CD8-positive, alpha-beta memory T cell (primary cell): Measurements from ENCODE around the gene BYSL. TPM values are rescaled to one million over a fixed set of nuclear protein-coding genes. Genes with fewer than 3 reads are reported as not detected.

Experiments used
- CTCF ChIA-PET: fragments of 350-600 bp; sonication (Branson Sonifier 250); formaldehyde crosslinking; loops from one replicate; lab custom pipeline; 2021; ENCODE audit warnings: antibody characterized with exemption; lab: Charles Lee
- POLR2A ChIA-PET: fragments of 350-600 bp; sonication (Branson Sonifier 250); formaldehyde crosslinking; loops from one replicate; lab custom pipeline; 2021; ENCODE audit warnings: antibody characterized with exemption; lab: Charles Lee
- DNase-seq, 5 donors: peaks; one replicate each; pipeline versions ENCODE4 v3.0.0 to v3.0.0-alpha.2; 2020 to 2022; ENCODE audit warnings: mixed read lengths in 1 of 5
- H3K27ac ChIP-seq: one replicate; pipeline ENCODE4 v1.7.0; 2013; ENCODE audit warnings: low read depth, mild to moderate bottlenecking, low read length, moderate library complexity
- H3K27me3 ChIP-seq: 2 replicates; pipeline ENCODE4 v1.7.0; 2013; ENCODE audit warnings: low read length, mild to moderate bottlenecking; ENCODE audit not compliant: insufficient read depth, poor library complexity, severe bottlenecking
- H3K36me3 ChIP-seq: 2 replicates; pipeline ENCODE4 v1.7.0; 2013; ENCODE audit warnings: mild to moderate bottlenecking, low read length, moderate library complexity; ENCODE audit not compliant: insufficient read depth
- H3K4me1 ChIP-seq: 2 replicates; pipeline ENCODE4 v1.7.0; 2013; ENCODE audit warnings: mild to moderate bottlenecking, low read length, moderate library complexity; ENCODE audit not compliant: insufficient read depth
- H3K4me3 ChIP-seq: 2 replicates; pipeline ENCODE4 v1.7.0; 2013; ENCODE audit warnings: mild to moderate bottlenecking, low read length
- H3K9me3 ChIP-seq: 2 replicates; pipeline ENCODE4 v1.7.0; 2013; ENCODE audit warnings: mild to moderate bottlenecking, low read length
- H3K27ac Mint-ChIP-seq, 8 donors: one replicate each; pipeline ENCODE4 v1.8.0; 2020 to 2021; ENCODE audit warnings: mixed read lengths in 8 of 8, mild to moderate bottlenecking in 6 of 8, inconsistent platforms in 3 of 8, moderate library complexity in 3 of 8
- H3K27me3 Mint-ChIP-seq, 2 donors: one replicate each; pipeline ENCODE4 v1.8.0; 2020 to 2021; ENCODE audit warnings: mixed read lengths in 2 of 2, mild to moderate bottlenecking in 1 of 2, moderate library complexity in 1 of 2
- H3K36me3 Mint-ChIP-seq, 3 donors: one replicate each; pipeline ENCODE4 v1.8.0; 2020 to 2021; ENCODE audit warnings: mixed read lengths in 3 of 3, inconsistent platforms in 1 of 3, mild to moderate bottlenecking in 1 of 3
- H3K4me1 Mint-ChIP-seq, 3 donors: one replicate each; pipeline ENCODE4 v1.8.0; 2020 to 2021; ENCODE audit warnings: mixed read lengths in 3 of 3, inconsistent platforms in 1 of 3, mild to moderate bottlenecking in 1 of 3
- H3K4me3 Mint-ChIP-seq, 7 donors: one replicate each; pipeline ENCODE4 v1.8.0; 2020 to 2021; ENCODE audit warnings: mixed read lengths in 7 of 7, mild to moderate bottlenecking in 6 of 7, moderate library complexity in 4 of 7, inconsistent platforms in 2 of 7
- H3K9me3 Mint-ChIP-seq, 5 donors: one replicate each; pipeline ENCODE4 v1.8.0; 2020 to 2022; ENCODE audit warnings: mixed read lengths in 5 of 5, mild to moderate bottlenecking in 3 of 5, moderate library complexity in 2 of 5, inconsistent platforms in 1 of 5
- polyA plus RNA-seq: library from polyadenylated mRNA; unstranded; fragments of 300-500 nt; fragmentation: Illumina TruSeq; gene quantifications from one replicate; pipeline ENCODE4 v1.2.3, GENCODE V29; 2021
- total RNA-seq, 2 experiments: library from RNA; stranded (reverse); gene quantifications; one replicate each; pipeline ENCODE4 v1.2.3, GENCODE V29; 2021

Gene BYSL
- total and polyA plus RNA-seq, 3 experiments from 2014 or later, result 5.9 to 84.4 (median 80.5) TPM

- H3K4me3 Mint-ChIP-seq, result peak overlapping the region in 5 of 7 donors; percentile 88 to 97 (median 95)
- Histone ChIP-seq H3K36me3 (peaks cover 65% of the 10 kb centered on the region), H3K4me3 (no peak overlapping the region), H3K27ac (no peak overlapping the region), H3K9me3 (no peaks in the 10 kb centered on the region), H3K27me3 (no peaks in the 10 kb centered on the region), H3K4me1 (peaks cover 58% of the 10 kb centered on the region)
- peak overlapping the region in 7 of 8 donors; percentile 6 to 98 (median 61) for H3K27ac Mint-ChIP-seq
- H3K36me3 Mint-ChIP-seq, result peaks cover 9 to 64% (median 15%) of the 10 kb centered on the region in 3 donors
- DNase-seq, result no peak
- CTCF ChIA-PET, result interaction anchor here (1.4 to 11.8 kb wide), 10 partner anchors 8 to 149 kb away, joined by 3 to 167 read pairs (median 5); partner anchors contain the start of genes BYSL, MED20, TAF8 and TOMM6
- H3K9me3 Mint-ChIP-seq, result no peaks in the 10 kb centered on the region
- POLR2A ChIA-PET, result interaction anchor here (0.8 to 5.0 kb wide), 2 partner anchors 13 to 149 kb away, joined by 3 to 24 read pairs; partner anchors contain the start of genes BYSL and MED20
- H3K4me1 Mint-ChIP-seq, result peaks cover 67 to 75% (median 70%) of the 10 kb centered on the region in 3 donors
- H3K27me3 Mint-ChIP-seq, result no peaks in the 10 kb centered on the region
Measured at GRCh38 chr6:41935193-41935574, 13.9 kb downstream of the BYSL start.

GRCh38 chr6:41935685-41936072 is 14.4 kb downstream of the BYSL start:
- Mint-ChIP-seq H3K36me3 (peaks cover 9 to 62% (median 15%) of the 10 kb centered on the region in 3 donors), H3K27ac (peak overlapping the region; percentile 81 to 98 (median 94)), H3K27me3 (peaks cover 0 to 2% of the 10 kb centered on the region in 2 donors), H3K4me3 (peak overlapping the region; percentile 76 to 97 (median 94)), H3K4me1 (peaks cover 71 to 80% (median 75%) of the 10 kb centered on the region in 3 donors), H3K9me3 (no peaks in the 10 kb centered on the region)
- no peak for DNase-seq
- Histone ChIP-seq H3K36me3 (peaks cover 60% of the 10 kb centered on the region), H3K27me3 (no peaks in the 10 kb centered on the region), H3K4me3 (peak overlapping the region; percentile 53), H3K27ac (peak overlapping the region; percentile 40), H3K4me1 (peaks cover 62% of the 10 kb centered on the region), H3K9me3 (no peaks in the 10 kb centered on the region)
- ChIA-PET POLR2A (interaction anchor here (0.8 to 5.0 kb wide), 2 partner anchors 14 to 149 kb away, joined by 3 to 24 read pairs; partner anchors contain the start of genes BYSL and MED20), CTCF (interaction anchor here (0.7 to 11.8 kb wide), 13 partner anchors 9 to 149 kb away, joined by 3 to 167 read pairs (median 4); partner anchors contain the start of genes BYSL, MED20, TAF8 and TOMM6)

- peaks cover 9 to 57% (median 15%) of the 10 kb centered on the region in 3 donors for H3K36me3 Mint-ChIP-seq
- peak; percentile 67 to 89 (median 73) for DNase-seq
- H3K4me1 ChIP-seq, result peaks cover 62% of the 10 kb centered on the region
- H3K4me1 Mint-ChIP-seq, result peaks cover 71 to 80% (median 76%) of the 10 kb centered on the region in 3 donors
- peaks cover 0 to 2% of the 10 kb centered on the region in 2 donors for H3K27me3 Mint-ChIP-seq
- ChIA-PET POLR2A (interaction anchor here (0.8 to 5.0 kb wide), 4 partner anchors 14 to 150 kb away, joined by 3 to 24 read pairs (median 3); partner anchors contain the start of genes BYSL, MED20 and USP49), CTCF (interaction anchor here (0.6 to 11.8 kb wide), 16 partner anchors 9 to 165 kb away, joined by 3 to 167 read pairs (median 4); partner anchors contain the start of genes BYSL, MED20, TAF8 and TOMM6)
- peak overlapping the region; percentile 40 for H3K27ac ChIP-seq
- H3K9me3 Mint-ChIP-seq, result no peaks in the 10 kb centered on the region
- H3K4me3 Mint-ChIP-seq, result peak overlapping the region; percentile 76 to 97 (median 94)
- H3K27me3 ChIP-seq, result no peaks in the 10 kb centered on the region
- H3K4me3 ChIP-seq, result peak overlapping the region; percentile 53
- peak overlapping the region; percentile 81 to 98 (median 94) for H3K27ac Mint-ChIP-seq
- H3K36me3 ChIP-seq, result peaks cover 55% of the 10 kb centered on the region
- no peaks in the 10 kb centered on the region for H3K9me3 ChIP-seq
Measured at GRCh38 chr6:41936073-41936837, 15.0 kb downstream of the BYSL start.

- H3K9me3 Mint-ChIP-seq, result peaks cover 0 to 2% (median 0%) of the 10 kb centered on the region in 5 donors
- H3K4me3 Mint-ChIP-seq, result peak overlapping the region; percentile 78 to 97 (median 95)
- DNase-seq, result no peak
- no peaks in the 10 kb centered on the region for H3K9me3 ChIP-seq
- peaks cover 9 to 48% (median 12%) of the 10 kb centered on the region in 3 donors for H3K36me3 Mint-ChIP-seq
- H3K36me3 ChIP-seq, result peaks cover 44% of the 10 kb centered on the region
- peaks cover 69% of the 10 kb centered on the region for H3K4me1 ChIP-seq
- ChIA-PET CTCF (interaction anchor here (1.1 to 11.8 kb wide), 6 partner anchors 9 to 151 kb away, joined by 3 to 167 read pairs (median 28); partner anchors contain the start of genes BYSL, MED20, TAF8 and TOMM6), POLR2A (interaction anchor here (0.7 kb wide), 1 partner anchor 109 kb away, joined by 4 read pairs; no protein-coding TSS in a partner anchor)
- peaks cover 0 to 2% of the 10 kb centered on the region in 2 donors for H3K27me3 Mint-ChIP-seq
- H3K27me3 ChIP-seq, result no peaks in the 10 kb centered on the region
- peak overlapping the region; percentile 81 to 98 (median 94) for H3K27ac Mint-ChIP-seq
- H3K27ac ChIP-seq, result peak overlapping the region; percentile 73
- peak overlapping the region; percentile 84 for H3K4me3 ChIP-seq
- H3K4me1 Mint-ChIP-seq, result peaks cover 71 to 79% (median 78%) of the 10 kb centered on the region in 3 donors
Measured at GRCh38 chr6:41937472-41937860, 16.2 kb downstream of the BYSL start.

- Mint-ChIP-seq H3K4me1 (peaks cover 71 to 79% (median 76%) of the 10 kb centered on the region in 3 donors), H3K4me3 (peak overlapping the region; percentile 78 to 97 (median 95)), H3K27me3 (peaks cover 0 to 2% of the 10 kb centered on the region in 2 donors), H3K27ac (peak overlapping the region; percentile 81 to 98 (median 96)), H3K9me3 (peaks cover 0 to 2% (median 0%) of the 10 kb centered on the region in 5 donors), H3K36me3 (peaks cover 9 to 42% (median 10%) of the 10 kb centered on the region in 3 donors)
- Histone ChIP-seq H3K27me3 (no peaks in the 10 kb centered on the region), H3K4me3 (peak overlapping the region; percentile 84), H3K4me1 (peaks cover 71% of the 10 kb centered on the region), H3K27ac (peak overlapping the region; percentile 73), H3K9me3 (no peaks in the 10 kb centered on the region), H3K36me3 (peaks cover 39% of the 10 kb centered on the region)
- POLR2A ChIA-PET, result interaction anchor here (0.7 to 1.5 kb wide), 5 partner anchors 10 to 110 kb away, joined by 3 to 4 read pairs (median 4); no protein-coding TSS in a partner anchor
- DNase-seq, result peak; percentile 34 to 81 (median 74)
- CTCF ChIA-PET, result interaction anchor here (1.1 to 11.8 kb wide), 5 partner anchors 9 to 152 kb away, joined by 3 to 167 read pairs (median 38); partner anchors contain the start of genes BYSL, MED20, TAF8 and TOMM6
Measured at GRCh38 chr6:41937861-41938574, 16.7 kb downstream of the BYSL start.

- Histone ChIP-seq H3K9me3 (no peaks in the 10 kb centered on the region), H3K4me3 (peak overlapping the region; percentile 84), H3K36me3 (peaks cover 37% of the 10 kb centered on the region), H3K27me3 (no peaks in the 10 kb centered on the region), H3K27ac (peak overlapping the region; percentile 73), H3K4me1 (peaks cover 76% of the 10 kb centered on the region)
- CTCF ChIA-PET, result interaction anchor here (1.1 to 11.8 kb wide), 6 partner anchors 8 to 152 kb away, joined by 3 to 167 read pairs (median 22); partner anchors contain the start of genes BYSL, MED20, TAF8 and TOMM6
- Mint-ChIP-seq H3K9me3 (peaks cover 0 to 2% (median 0%) of the 10 kb centered on the region in 5 donors), H3K4me3 (peak overlapping the region; percentile 78 to 97 (median 95)), H3K27me3 (peaks cover 0 to 2% of the 10 kb centered on the region in 2 donors), H3K36me3 (peaks cover 9 to 40% (median 9%) of the 10 kb centered on the region in 3 donors), H3K27ac (peak overlapping the region; percentile 81 to 98 (median 96)), H3K4me1 (peaks cover 73 to 81% (median 74%) of the 10 kb centered on the region in 3 donors)
- no peak for DNase-seq
- POLR2A ChIA-PET, result interaction anchor here (0.6 to 2.1 kb wide), 7 partner anchors 10 to 154 kb away, joined by 3 to 12 read pairs (median 3); partner anchors contain the start of genes BYSL and MED20
Measured at GRCh38 chr6:41938590-41939175, 17.4 kb downstream of the BYSL start.
